Frontal cortex (tissue), 4 donors: ENCODE measurements around the gene ACKR1. TPM values are rescaled to one million over a fixed set of nuclear protein-coding genes. Genes with fewer than 3 reads are reported as not detected.

ENCODE experiments used
- DNase-seq, 2 donors: peaks; one replicate each; pipeline ENCODE4 v3.0.0; 2012; ENCODE audit warnings: low spot score in 2 of 2
- FAIRE-seq: peaks from 2 replicates; lab custom pipeline; 2012; peaks lifted over from hg19 to GRCh38; lab: Jason Lieb, UNC
- small RNA-seq: library from RNA; depleted of rRNA; stranded (forward); fragments of <200 nt; gene quantifications from one replicate; pipeline ENCODE3, GENCODE V24; 2014
- total RNA-seq: library from RNA; depleted of rRNA; stranded (reverse); fragments of >200 nt; gene quantifications from one replicate; pipeline ENCODE4 v1.2.3, GENCODE V29; 2014
- donor health status: control.
- donor health status: control.
- donor health status: control.

The ACKR1 gene
- total RNA-seq, 1 donor from 2014 or later: 0.41 TPM

GRCh38 chr1:159214149-159214760, 9.6 kb downstream of the ACKR1 start:
- no peak for FAIRE-seq
- no peak for DNase-seq

DNA sequence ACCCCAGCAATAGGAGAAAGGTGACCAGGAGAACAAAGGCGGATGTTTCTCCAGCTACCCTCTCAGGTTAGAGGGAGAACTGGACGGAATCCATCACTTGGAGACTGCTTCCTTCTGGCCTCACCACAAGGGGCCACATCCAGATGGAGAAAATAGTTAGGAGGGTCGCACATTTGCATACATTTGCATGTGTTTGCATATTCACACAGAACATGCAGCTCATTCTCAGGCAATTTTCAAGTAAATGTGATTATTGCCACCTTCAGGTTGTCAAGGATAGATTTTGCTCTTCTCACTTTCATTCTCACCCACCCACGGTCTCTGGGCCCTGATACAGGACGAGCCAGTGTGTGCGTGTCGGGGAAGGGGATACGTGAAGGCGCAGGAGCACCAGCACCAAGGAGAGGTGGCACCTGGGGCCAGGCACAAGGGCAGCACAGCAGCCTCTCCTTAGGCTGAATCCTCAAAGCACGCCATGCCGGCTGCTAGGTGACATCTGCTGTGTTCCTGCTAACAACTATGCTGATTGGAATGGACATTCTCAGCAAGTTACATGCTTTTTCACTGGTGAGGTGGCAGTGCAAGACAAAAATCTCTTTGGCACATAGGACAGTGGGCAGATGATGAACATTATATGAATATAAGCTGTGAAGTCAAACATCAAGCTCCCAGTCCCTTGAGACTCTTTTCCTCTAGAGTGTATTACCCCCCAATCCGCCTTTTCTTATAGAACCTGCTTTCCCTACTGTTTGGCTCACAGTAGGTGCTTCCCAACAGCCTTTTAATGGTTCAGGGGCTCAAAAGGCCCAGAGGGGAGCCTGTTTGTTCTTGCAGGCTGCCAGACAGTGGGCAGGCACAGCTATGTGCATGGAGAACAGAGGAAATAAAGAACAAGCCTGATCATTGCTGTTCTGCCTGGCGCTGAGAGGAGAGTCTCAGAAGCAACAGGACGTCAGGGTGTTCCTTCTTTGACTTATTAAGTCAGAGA, 14.3 kb downstream of the ACKR1 start:
- no peak for DNase-seq
- FAIRE-seq: no peak

- DNase-seq: no peak
- FAIRE-seq: no peak
Measured at GRCh38 chr1:159222075-159222865, 17.6 kb downstream of the ACKR1 start.

DNA sequence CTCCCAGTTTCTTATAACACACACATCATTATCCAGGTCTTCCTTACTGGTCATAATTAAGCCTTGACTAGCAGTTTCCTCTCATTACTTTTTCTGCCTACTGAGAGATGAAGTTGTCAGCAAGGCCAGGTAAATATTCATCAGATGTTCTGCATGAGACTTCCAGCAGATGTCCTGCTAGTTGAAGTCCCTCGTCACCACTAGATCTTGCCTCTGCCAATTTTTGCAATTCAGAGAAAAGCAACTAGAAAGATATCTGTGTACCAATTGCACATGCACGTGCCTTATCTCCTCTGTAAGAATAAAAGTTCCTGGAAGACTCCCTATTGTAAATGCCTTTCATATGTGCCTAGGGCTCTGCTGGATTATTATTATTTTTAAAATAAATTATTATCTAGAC, 18.3 kb downstream of the ACKR1 start:
- DNase-seq: no peak

GRCh38 chr1:159228554-159228953, 23.9 kb downstream of the ACKR1 start:
- FAIRE-seq: no peak

More for the DNA sequence above, 18.3 kb downstream of the ACKR1 start:
- no peak for FAIRE-seq

GRCh38 chr1:159229260-159229885, 24.7 kb downstream of the ACKR1 start:
- FAIRE-seq: no peak
- no peak for DNase-seq

More at GRCh38 chr1:159228554-159228953, 23.9 kb downstream of the ACKR1 start:
- no peak for DNase-seq

GRCh38 chr1:159229896-159230295, 25.2 kb downstream of the ACKR1 start:
- no peak for DNase-seq
- no peak for FAIRE-seq

DNA sequence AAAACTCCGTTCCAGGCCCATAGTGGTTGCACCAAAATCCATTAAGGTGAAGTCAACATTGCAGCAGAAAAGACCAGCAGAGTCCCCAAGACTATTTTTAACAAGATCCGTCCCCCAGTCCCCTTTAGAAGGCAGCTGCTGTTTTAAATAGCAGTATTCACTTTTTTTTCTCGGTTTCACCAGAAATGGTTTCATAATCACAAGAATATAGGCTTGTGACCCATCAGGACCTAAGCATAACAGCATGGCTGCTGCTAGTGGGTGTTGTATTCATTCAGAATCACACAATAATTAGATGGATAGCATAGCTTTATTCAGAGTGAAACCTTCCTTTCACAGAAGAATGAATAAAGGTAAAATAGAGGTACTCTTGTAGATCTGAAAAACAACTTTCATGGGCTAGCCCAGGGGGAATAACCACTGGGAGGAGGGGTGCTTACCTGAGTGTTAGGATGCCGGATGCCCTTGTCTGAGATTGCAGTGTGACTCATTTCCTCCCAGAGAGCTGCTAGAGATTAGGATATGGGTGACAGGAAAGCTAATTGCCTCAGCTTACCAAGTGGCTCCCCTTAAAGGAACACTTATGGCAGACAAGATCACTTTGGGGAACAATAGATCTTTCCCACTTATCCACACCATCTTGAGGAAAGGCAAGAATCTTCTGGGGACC, 35.0 kb downstream of the ACKR1 start:
- FAIRE-seq: no peak
- DNase-seq: no peak

DNA sequence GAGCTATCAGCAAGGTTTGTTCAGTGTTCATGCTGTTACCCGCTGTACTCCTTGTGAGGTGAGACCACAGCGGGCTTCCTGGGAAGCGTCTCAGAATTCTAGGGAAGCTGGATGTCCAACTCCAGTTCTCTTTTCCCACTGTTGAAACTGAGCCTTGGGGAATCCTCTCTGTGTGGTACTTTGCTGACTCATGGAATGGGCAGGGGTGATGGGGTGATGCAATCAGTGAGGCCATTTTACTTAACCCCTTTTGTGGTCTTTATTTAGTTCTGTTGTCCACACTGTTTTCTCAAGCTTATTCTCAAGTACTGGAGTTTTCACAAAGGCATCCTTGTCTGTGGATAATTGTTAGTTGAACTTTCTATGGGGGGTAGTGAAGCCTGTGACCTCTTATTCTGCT, 42.6 kb downstream of the ACKR1 start:
- DNase-seq (no peak), FAIRE-seq (no peak)

- DNase-seq (no peak), FAIRE-seq (no peak)
Measured at GRCh38 chr1:159248311-159248710, 43.6 kb downstream of the ACKR1 start.

GRCh38 chr1:159250638-159251216, 46.1 kb downstream of the ACKR1 start:
- no peak for DNase-seq

More at GRCh38 chr1:159250638-159251216, 46.1 kb downstream of the ACKR1 start:
- no peak for FAIRE-seq

Small RNA genes lying within 50 kb of the gene (small RNA-seq; reads per million reads assigned to genes)
- not detected for gene RNA5SP60

Other genes with a start within 250 kb of the ACKR1 start
- gene IFI16, start 195.0 kb upstream of the ACKR1 start, total RNA-seq: 15.5 TPM
- 22.8 TPM for gene AIM2, start 128.1 kb upstream of the ACKR1 start, total RNA-seq
- 115 TPM for gene CADM3, start 33.3 kb upstream of the ACKR1 start, total RNA-seq
- gene FCER1A, start 97.5 kb downstream of the ACKR1 start, total RNA-seq: not detected
- gene OR10J4, start 227.3 kb downstream of the ACKR1 start, total RNA-seq: not detected
- gene OR10J1, start 234.8 kb downstream of the ACKR1 start, total RNA-seq: not detected